ENCODE results near the gene KCNJ5. TPM values are rescaled to one million over a fixed set of nuclear protein-coding genes. Genes with fewer than 3 reads are reported as not detected.

The KCNJ5 gene
- polyA plus RNA-seq, 2 of the 4 experiments (the other 2 are of a cell fraction): 0.04 TPM; not detected in 1

- ChIA-PET POLR2A (no interaction called here), CTCF (interaction anchor here (1.3 to 2.8 kb wide), 3 partner anchors 9 to 62 kb away, joined by 4 to 20 read pairs (median 5); no protein-coding TSS in a partner anchor)
Observed at GRCh38 chr11:128894286-128894681, 3.1 kb downstream of the KCNJ5 start.

GRCh38 chr11:128894685-128895084 lies 3.5 kb downstream of the KCNJ5 start:
- CTCF ChIA-PET: interaction anchor here (1.3 to 2.8 kb wide), 3 partner anchors 9 to 62 kb away, joined by 4 to 20 read pairs (median 5); no protein-coding TSS in a partner anchor
- Histone ChIP-seq H3K27ac (no peak overlapping the region), H3K4me2 (no peak overlapping the region), H3K4me3 (no peak overlapping the region), H3K9me3 (no peaks in the 10 kb centered on the region), H3K4me1 (no peaks in the 10 kb centered on the region)
- no peak for TF ChIP-seq JUN (IDR thresholded peaks at IDR 0.05)
- 84% methylated on average over 6 of the region's 6 CpGs for WGBS (ENCODE audit: missing lambda C conversion rate)
- POLR2A ChIA-PET: no interaction called here
- ATAC-seq: no peak
- FAIRE-seq: no peak
- no peak for DNase-seq (ENCODE audit: low read depth in 1 of 2, low spot score in 1 of 2)

More at GRCh38 chr11:128894286-128894681, 3.1 kb downstream of the KCNJ5 start:
- Histone ChIP-seq H3K4me1 (no peaks in the 10 kb centered on the region), H3K27ac (no peak overlapping the region), H3K4me2 (no peak overlapping the region), H3K9me3 (no peaks in the 10 kb centered on the region), H3K4me3 (no peak overlapping the region)
- WGBS (ENCODE audit: missing lambda C conversion rate): 81% methylated on average over 3 of the region's 3 CpGs
- no peak for TF ChIP-seq SREBF2 (IDR thresholded peaks at IDR 0.05)
- TF ChIP-seq RNF2 (IDR thresholded peaks at IDR 0.05; ENCODE audit: borderline replicate concordance, low read depth): no peak
- TF ChIP-seq HOXB5 (CRISPR knock-in tag; IDR thresholded peaks at IDR 0.05): no peak
- TF ChIP-seq HOXA7 (CRISPR knock-in tag; IDR thresholded peaks at IDR 0.05): no peak
- no peak for TF ChIP-seq MAFK (IDR thresholded peaks at IDR 0.05; ENCODE audit: partially characterized antibody)
- no peak for TF ChIP-seq ESRRA (IDR thresholded peaks at IDR 0.05; ENCODE audit: borderline replicate concordance, low read length)
- no peak for TF ChIP-seq HMGXB4 (CRISPR knock-in tag; IDR thresholded peaks at IDR 0.05; ENCODE audit: borderline replicate concordance)
- TF ChIP-seq PHF8 (IDR thresholded peaks at IDR 0.05; ENCODE audit: borderline replicate concordance, low read depth): no peak
- TF ChIP-seq EHF (CRISPR knock-in tag; IDR thresholded peaks at IDR 0.05): no peak
- DNase-seq (ENCODE audit: low read depth in 1 of 2, low spot score in 1 of 2) (no peak), ATAC-seq (no peak), FAIRE-seq (no peak)

- POLR2A ChIA-PET: no interaction called here
Observed at GRCh38 chr11:128895526-128895925, 4.4 kb downstream of the KCNJ5 start.

GRCh38 chr11:128896356-128896755 lies 5.2 kb downstream of the KCNJ5 start:
- WGBS (ENCODE audit: missing lambda C conversion rate): 65% methylated on average over 2 of the region's 2 CpGs
- FAIRE-seq (no peak), ATAC-seq (no peak)

More at GRCh38 chr11:128895526-128895925, 4.4 kb downstream of the KCNJ5 start:
- WGBS (ENCODE audit: missing lambda C conversion rate): 92% methylated on average over 2 of the region's 9 CpGs
- Histone ChIP-seq H3K4me2 (no peak overlapping the region), H3K4me1 (no peaks in the 10 kb centered on the region), H3K9me3 (no peaks in the 10 kb centered on the region), H3K4me3 (no peak overlapping the region), H3K27ac (no peak overlapping the region)
- DNase-seq (ENCODE audit: low read depth in 1 of 2, low spot score in 1 of 2): no peak
- no peak for ATAC-seq
- CTCF ChIA-PET: interaction anchor here (1.5 kb wide), 1 partner anchor 61 kb away, joined by 5 read pairs; no protein-coding TSS in a partner anchor
- TF ChIP-seq GATA3 (IDR thresholded peaks at IDR 0.05; ENCODE audit: borderline replicate concordance): no peak
- TF ChIP-seq KDM1A (IDR thresholded peaks at IDR 0.05; ENCODE audit: low read depth): no peak
- TF ChIP-seq SMC3 (IDR thresholded peaks at IDR 0.05): no peak
- FAIRE-seq: no peak

More at GRCh38 chr11:128896356-128896755, 5.2 kb downstream of the KCNJ5 start:
- H3K4me2 ChIP-seq: no peak overlapping the region
- CTCF ChIA-PET: no interaction called here
- H3K4me1 ChIP-seq: no peaks in the 10 kb centered on the region
- POLR2A ChIA-PET: no interaction called here
- DNase-seq (ENCODE audit: low read depth in 1 of 2, low spot score in 1 of 2): no peak
- TF ChIP-seq SMC3 (IDR thresholded peaks at IDR 0.05) (no peak), TFCP2L1 (CRISPR knock-in tag; IDR thresholded peaks at IDR 0.05) (no peak), JUNB (IDR thresholded peaks at IDR 0.05) (no peak), EHMT2 (IDR thresholded peaks at IDR 0.05; ENCODE audit: low read depth) (no peak), POLR2AphosphoS2 (conservative IDR thresholded peaks at IDR 0.05; ENCODE audit: low read length) (no peak), RARB (CRISPR knock-in tag; IDR thresholded peaks at IDR 0.05) (no peak), HDAC2 (IDR thresholded peaks at IDR 0.05) (no peak), ESRRA (IDR thresholded peaks at IDR 0.05; ENCODE audit: borderline replicate concordance, low read length) (no peak), RAD21 (conservative IDR thresholded peaks at IDR 0.05 in 1 of 2, IDR thresholded peaks at IDR 0.05 in 1 of 2) (no peak), RFX5 (IDR thresholded peaks at IDR 0.05) (no peak), E2F6 (IDR thresholded peaks at IDR 0.05; ENCODE audit: borderline replicate concordance, low read depth) (no peak), BHLHE40 (IDR thresholded peaks at IDR 0.05; ENCODE audit: low read depth, low read length) (no peak), CBX8 (IDR thresholded peaks at IDR 0.05) (no peak)
- no peak overlapping the region for H3K27ac ChIP-seq
- no peaks in the 10 kb centered on the region for H3K9me3 ChIP-seq
- H3K4me3 ChIP-seq: no peak overlapping the region

Measured in A549 (cell line).